ENCODE data around the gene ZPLD1. TPM values are rescaled to one million over a fixed set of nuclear protein-coding genes. Genes with fewer than 3 reads are reported as not detected.

The ZPLD1 gene
- total RNA-seq, 1 donor from 2014 or later: not detected

DNA sequence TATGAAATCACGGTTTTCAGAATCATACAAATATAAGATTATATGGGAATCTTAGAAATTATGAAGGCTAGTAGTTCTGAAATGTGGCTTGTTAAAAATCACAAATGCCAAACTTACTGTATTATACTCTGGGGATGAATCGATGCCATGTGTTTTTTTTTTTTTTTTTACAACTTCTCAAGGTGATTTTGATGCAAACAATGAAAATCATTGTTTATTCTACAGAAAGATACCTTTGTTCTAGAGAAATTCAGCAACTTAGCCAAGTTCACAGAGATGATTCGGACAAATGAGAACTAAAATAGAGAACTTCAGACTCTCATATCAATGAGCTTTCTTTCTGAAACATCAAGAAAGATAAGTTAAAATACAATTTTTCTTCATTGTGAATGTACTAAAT is 92.0 kb downstream of the ZPLD1 start:
- DNase-seq (ENCODE audit: low read depth in 2 of 2): no peak

- DNase-seq (ENCODE audit: low read depth in 2 of 2): no peak
These were observed 93.9 kb downstream of the ZPLD1 start for GRCh38 chr3:102528727-102529126.

Data from lung microvascular endothelial cell (primary cell).